ENCODE measurements around the gene CYP1A2. TPM values are rescaled to one million over a fixed set of nuclear protein-coding genes. Genes with fewer than 3 reads are reported as not detected.

CYP1A2 gene
- total and polyA plus RNA-seq, 9 of the 15 experiments (the other 6 are each of a cell fraction or from before 2014, with no cell fraction given): not detected

- TF ChIP-seq HDAC1 (IDR thresholded peaks at IDR 0.05) (peak in 1 of 2 experiments; percentile 75; a peak in 1 of 4 replicates), ZNF232 (CRISPR knock-in tag; IDR thresholded peaks at IDR 0.05) (no peak), CREB3L1 (IDR thresholded peaks at IDR 0.05; ENCODE audit: borderline replicate concordance, low read depth) (no peak), NFYB (IDR thresholded peaks at IDR 0.05; ENCODE audit: extremely low read depth, insufficient read length) (no peak), TRIM25 (IDR thresholded peaks at IDR 0.05; ENCODE audit: borderline replicate concordance) (no peak), ETS2 (tag; IDR thresholded peaks at IDR 0.05; ENCODE audit: borderline replicate concordance, poor library complexity, severe bottlenecking) (no peak), ZNF197 (CRISPR knock-in tag; IDR thresholded peaks at IDR 0.05; ENCODE audit: low read depth) (no peak), FUS (optimal IDR thresholded peaks at IDR 0.05; ENCODE audit: low read depth, low read length) (no peak), MBD1 (CRISPR knock-in tag; IDR thresholded peaks at IDR 0.05) (no peak), IFI16 (CRISPR knock-in tag; IDR thresholded peaks at IDR 0.05) (no peak), MEIS2 (IDR thresholded peaks at IDR 0.05; ENCODE audit: partially characterized antibody) (no peak), ARHGAP35 (IDR thresholded peaks at IDR 0.05; ENCODE audit: partially characterized antibody) (no peak), CCAR2 (IDR thresholded peaks at IDR 0.05; ENCODE audit: low read depth, low read length) (no peak), SIN3A (IDR thresholded peaks at IDR 0.05; ENCODE audit: borderline replicate concordance in 2 of 2, control insufficient read depth in 1 of 2, low read depth in 2 of 2, low read length in 2 of 2) (peak; percentile 20 to 79; a peak in 1 of 4 replicates), CBX2 (IDR thresholded peaks at IDR 0.05; ENCODE audit: insufficient read depth, low read length, poor library complexity, severe bottlenecking) (no peak), FOXO4 (CRISPR knock-in tag; IDR thresholded peaks at IDR 0.05) (no peak), USF1 (CRISPR knock-in tag; IDR thresholded peaks at IDR 0.05) (peak; percentile 40; the same call in 1 of the 2 replicates), KLF1 (tag; IDR thresholded peaks at IDR 0.05) (no peak), MAX (CRISPR knock-in tag; IDR thresholded peaks at IDR 0.05) (peak; percentile 88)
Measured at GRCh38 chr15:74783072-74783807, 34.6 kb downstream of the CYP1A2 start (continued).

Measured in K562 (cell line).